WI38 (cell line): ENCODE measurements around the gene C10orf67.

Experiments
- H3K4me3 ChIP-seq: 2 replicates; pipeline ENCODE4 v1.5.1; 2011; ENCODE audit warnings: low read depth, mild to moderate bottlenecking, control low read depth, low read length
- TF ChIP-seq, protein P1 (sequence below): IDR thresholded peaks from 2 replicates; pipeline ENCODE4 v1.5.1; 2012; ENCODE audit warnings: low read depth, mild to moderate bottlenecking, control low read depth, low read length

Gene C10orf67

DNA sequence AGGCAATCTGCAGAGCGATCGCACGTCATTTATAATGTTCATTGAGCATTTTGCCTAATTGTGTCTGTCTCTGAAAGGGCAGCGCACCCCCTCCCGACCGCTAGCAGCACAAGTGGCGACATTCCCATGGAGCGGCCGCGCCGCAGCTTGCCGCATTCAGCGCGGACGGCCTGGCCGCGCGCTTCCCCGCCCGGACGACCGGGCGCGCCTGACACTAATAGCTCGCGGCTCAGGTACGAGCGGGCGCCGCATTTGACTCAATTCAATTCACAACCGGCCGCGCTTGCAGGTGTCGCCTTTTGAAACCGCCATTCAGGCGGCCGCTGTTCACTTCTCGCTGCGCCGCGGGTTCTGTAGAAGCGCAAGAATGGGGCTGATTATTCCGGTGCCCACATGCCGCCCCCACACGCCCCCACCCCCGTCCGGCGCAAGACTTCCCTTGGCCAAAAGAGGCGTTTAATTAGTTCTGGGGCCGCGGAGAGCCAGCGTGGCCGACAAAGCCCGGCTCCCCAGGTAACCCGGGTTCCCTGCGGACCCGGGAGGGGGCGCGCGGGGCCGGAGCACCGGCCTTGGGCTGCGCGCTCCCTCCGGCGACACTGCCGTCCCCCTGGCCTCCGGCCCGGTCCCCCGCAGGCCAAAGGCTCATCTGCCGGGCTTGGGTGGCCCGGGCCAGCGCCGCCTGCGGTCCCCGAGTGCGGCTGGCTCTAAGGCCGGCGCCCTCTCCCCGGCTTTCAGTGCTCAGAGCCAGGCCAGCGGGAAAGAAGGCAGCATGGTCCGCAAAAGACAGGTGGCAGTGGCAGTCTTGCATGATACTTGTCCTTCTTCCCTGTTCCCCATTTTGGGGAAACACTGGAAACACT lies 171.2 kb downstream of the C10orf67 start:
- no peak overlapping the region for H3K4me3 ChIP-seq
- TF ChIP-seq, protein P1, sequence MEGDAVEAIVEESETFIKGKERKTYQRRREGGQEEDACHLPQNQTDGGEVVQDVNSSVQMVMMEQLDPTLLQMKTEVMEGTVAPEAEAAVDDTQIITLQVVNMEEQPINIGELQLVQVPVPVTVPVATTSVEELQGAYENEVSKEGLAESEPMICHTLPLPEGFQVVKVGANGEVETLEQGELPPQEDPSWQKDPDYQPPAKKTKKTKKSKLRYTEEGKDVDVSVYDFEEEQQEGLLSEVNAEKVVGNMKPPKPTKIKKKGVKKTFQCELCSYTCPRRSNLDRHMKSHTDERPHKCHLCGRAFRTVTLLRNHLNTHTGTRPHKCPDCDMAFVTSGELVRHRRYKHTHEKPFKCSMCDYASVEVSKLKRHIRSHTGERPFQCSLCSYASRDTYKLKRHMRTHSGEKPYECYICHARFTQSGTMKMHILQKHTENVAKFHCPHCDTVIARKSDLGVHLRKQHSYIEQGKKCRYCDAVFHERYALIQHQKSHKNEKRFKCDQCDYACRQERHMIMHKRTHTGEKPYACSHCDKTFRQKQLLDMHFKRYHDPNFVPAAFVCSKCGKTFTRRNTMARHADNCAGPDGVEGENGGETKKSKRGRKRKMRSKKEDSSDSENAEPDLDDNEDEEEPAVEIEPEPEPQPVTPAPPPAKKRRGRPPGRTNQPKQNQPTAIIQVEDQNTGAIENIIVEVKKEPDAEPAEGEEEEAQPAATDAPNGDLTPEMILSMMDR, result no peak

DNA sequence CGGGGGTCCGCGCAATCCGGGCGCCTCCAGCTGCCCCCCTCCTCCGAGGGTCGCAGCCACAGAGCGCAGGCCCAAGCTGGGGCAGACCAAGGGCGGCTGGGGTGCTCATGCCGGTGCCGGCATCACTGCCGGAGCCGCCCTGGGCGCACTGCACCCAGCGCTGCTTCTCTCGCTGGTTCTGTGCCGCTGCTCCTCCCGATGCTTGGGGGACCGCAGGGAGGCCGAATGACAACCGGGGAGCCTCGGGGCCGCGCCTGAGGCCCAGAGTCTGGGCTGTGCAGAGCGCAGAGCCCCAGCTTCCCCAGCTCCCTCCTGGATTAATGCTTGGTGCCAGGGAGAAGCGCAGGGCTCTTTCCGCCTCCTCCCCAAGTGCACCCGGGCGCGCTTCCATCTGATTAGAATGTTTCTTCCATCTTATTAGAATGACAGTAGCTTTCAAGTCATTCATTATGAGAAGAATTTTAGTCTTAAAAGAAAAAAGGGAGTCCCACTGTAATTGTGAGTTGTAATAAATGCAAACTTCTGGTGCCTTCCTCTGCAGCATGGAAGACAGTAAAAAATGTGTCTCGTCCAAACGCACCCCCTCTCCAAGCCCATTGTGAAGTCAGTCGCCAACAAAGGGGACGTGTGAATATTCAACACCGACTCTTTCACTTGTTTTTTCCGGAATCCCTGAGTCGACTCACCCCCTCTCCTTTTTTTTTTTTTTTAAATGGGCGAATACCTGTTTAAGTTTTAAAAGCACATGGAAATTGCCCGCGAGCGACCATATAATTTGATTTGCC lies 172.0 kb downstream of the C10orf67 start:
- no peak overlapping the region for H3K4me3 ChIP-seq
- TF ChIP-seq, protein P1, result no peak

DNA sequence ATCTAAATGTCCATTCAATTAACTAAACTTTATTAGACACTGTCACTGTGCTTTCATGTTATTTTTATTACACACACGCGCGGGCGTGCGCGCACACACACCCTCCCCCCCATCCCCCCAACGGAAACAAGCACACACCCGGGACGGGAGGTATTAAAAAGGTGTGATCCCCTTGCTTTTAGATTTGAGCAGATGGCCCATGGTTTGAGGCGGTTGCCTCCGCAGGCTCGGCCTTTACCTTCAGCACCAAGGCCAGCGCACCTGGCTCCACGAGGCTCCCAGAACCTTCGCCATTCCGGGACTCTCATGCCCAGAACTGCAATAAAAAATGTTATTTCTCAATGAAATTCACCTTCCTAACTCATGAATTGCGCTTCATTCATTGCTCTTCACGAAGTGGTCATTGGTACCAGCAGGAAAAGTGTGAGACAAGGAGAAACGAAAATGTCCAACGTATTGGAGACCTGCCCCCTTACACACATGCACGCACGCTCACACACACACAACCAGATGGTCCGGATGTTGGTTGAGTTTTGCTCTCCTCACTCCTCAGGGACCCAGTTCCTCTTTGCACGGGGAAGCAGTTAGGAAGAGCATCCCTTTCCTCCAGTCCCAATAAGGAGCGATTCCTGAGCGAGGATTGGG lies 173.2 kb downstream of the C10orf67 start:
- TF ChIP-seq, protein P1, result no peak
- H3K4me3 ChIP-seq, result no peak overlapping the region

DNA sequence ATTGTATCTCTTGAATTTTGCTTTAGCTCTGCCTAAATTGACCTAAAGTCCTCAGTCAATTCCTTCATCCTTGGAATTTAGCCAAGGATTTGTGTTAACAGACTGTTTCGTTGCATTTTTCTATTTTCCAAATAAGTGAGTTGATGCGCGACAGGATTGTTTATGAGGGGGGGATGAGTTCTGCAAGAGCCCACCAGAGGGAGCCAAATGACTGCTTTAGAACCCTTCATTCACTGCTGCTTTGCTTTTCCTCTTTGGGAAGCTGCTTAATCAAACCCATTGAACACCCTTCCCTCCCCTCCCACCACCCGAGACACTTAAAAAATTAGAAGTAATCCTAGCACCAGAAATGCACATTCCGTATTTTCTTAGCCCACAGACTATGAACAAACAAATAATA lies 186.2 kb downstream of the C10orf67 start:
- TF ChIP-seq, protein P1, result peak; percentile 87
- no peak overlapping the region for H3K4me3 ChIP-seq

DNA sequence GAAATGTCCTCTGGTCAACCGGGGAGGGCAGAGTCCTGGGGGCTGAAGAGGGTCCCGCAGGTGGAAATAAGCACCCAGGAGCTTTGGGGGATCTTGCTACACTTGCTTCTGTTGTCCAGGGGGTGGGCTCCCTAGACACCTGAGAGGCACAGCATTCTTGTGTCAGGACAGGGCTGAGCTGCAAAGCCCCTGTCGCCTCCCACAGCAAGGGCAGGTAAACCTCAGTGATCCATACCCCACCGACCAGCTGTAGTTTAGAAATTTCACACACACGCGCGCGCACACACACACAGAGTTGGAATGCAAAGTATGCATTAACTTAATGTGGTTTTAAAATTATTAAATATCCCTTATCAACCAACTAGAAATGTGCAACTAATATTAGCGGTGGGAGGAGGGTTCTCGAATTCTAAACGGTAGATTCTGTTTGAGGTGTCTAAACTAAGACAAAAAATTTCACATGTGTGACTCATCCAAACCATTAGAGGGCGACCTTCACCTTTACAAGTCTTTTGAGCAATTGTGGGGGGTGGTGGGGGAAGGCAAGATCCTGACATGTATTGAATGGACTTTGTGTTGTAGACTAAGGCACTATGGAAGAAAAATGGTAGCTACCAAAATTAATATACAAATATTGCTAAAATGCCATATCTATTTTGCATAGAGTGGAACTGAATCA lies 186.8 kb downstream of the C10orf67 start:
- no peak overlapping the region for H3K4me3 ChIP-seq
- TF ChIP-seq, protein P1, result no peak

DNA sequence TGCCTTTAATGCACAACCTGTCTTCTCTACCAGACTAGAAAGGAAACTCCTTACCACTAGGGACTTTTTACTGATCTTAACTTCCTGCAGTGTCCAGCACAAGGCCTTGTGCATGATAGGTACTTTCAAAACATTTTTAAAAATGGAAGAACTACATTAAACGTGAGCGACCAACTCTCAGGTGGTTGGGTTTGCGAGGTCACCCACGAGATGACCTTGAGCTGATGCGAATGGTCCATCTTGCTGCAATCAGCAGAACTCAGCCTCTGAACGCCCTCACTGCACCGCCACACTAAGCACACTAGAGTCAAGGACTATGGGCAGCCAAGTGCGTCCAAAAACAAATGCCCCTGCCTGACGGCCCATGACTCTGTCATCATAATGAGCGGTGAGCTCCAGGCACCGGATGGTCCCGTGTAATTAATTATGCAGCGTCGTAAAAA lies 187.3 kb downstream of the C10orf67 start:
- H3K4me3 ChIP-seq, result no peak overlapping the region
- TF ChIP-seq, protein P1, result no peak
